PC-9 (cell line): Measurements from ENCODE around the gene PRKAG1.

ENCODE experiments used
- EZH2 ChIP-seq: fragments of 200-600 bp; sonication (generic); IDR thresholded peaks from 2 replicates; pipeline ENCODE4 v1.8.0; 2017; ENCODE audit warnings: antibody characterized with exemption, low read depth
- TF ChIP-seq, protein P1 (sequence below): fragments of 200-600 bp; sonication (generic); conservative IDR thresholded peaks from 2 replicates; pipeline ENCODE4 v1.6.1; 2017; ENCODE audit warnings: mixed run types, antibody characterized with exemption, mild to moderate bottlenecking, moderate library complexity

- TF ChIP-seq, protein P1, sequence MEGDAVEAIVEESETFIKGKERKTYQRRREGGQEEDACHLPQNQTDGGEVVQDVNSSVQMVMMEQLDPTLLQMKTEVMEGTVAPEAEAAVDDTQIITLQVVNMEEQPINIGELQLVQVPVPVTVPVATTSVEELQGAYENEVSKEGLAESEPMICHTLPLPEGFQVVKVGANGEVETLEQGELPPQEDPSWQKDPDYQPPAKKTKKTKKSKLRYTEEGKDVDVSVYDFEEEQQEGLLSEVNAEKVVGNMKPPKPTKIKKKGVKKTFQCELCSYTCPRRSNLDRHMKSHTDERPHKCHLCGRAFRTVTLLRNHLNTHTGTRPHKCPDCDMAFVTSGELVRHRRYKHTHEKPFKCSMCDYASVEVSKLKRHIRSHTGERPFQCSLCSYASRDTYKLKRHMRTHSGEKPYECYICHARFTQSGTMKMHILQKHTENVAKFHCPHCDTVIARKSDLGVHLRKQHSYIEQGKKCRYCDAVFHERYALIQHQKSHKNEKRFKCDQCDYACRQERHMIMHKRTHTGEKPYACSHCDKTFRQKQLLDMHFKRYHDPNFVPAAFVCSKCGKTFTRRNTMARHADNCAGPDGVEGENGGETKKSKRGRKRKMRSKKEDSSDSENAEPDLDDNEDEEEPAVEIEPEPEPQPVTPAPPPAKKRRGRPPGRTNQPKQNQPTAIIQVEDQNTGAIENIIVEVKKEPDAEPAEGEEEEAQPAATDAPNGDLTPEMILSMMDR = no peak
- TF ChIP-seq EZH2 = no peak
Observed at GRCh38 chr12:49051373-49051764, 32.8 kb upstream of the PRKAG1 start.
